Stimulated activated CD4-positive, alpha-beta T cell treated with anti-CD3 and anti-CD28 coated beads, Interleukin-1b, Interleukin-23, amount 100 ng/mL, for 48 hours (primary cell): Measurements from ENCODE around the gene SFT2D3.

Experiments used
- DNase-seq: peaks from one replicate; pipeline ENCODE4 v3.0.0-alpha.2; 2020

SFT2D3 gene

DNA sequence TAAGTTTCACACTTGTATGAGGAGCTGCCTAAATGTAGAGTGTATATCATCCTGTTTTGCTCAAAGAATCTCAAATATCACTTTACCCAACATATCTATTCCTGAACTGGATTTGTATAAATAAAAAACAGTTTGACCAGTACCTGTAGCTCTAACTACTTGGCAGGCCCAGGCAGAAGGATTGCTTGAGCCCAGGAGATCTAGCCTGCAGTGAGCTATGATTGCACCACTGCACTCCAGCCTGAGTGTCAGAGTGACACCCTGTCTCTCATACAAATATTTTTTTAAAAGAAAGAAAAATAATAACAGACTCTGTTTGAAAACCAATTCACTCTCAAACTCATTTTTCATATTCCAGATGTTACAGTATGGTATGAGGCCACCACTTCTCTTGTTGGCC lies 18.2 kb upstream of the SFT2D3 start:
- no peak for DNase-seq

DNA sequence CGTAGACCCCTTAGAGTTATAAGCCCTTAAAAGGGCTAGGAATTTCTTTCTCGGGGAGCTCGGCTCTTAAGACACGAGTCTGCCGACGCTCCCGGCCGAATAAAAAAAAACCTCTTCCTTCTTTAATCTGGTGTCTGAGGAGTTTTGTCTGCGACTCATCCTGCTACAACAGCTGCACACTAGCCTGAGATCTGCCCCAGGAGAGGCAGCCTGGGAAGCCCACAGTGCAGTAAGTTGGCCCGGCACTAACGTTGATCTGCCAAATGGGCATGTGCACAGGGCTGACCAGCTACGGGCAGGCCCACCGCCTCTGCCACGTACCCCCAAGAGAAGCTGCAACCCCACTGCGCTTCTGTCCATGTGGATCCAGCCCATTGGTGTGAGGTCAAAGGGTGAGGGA lies 17.5 kb upstream of the SFT2D3 start:
- no peak for DNase-seq

DNA sequence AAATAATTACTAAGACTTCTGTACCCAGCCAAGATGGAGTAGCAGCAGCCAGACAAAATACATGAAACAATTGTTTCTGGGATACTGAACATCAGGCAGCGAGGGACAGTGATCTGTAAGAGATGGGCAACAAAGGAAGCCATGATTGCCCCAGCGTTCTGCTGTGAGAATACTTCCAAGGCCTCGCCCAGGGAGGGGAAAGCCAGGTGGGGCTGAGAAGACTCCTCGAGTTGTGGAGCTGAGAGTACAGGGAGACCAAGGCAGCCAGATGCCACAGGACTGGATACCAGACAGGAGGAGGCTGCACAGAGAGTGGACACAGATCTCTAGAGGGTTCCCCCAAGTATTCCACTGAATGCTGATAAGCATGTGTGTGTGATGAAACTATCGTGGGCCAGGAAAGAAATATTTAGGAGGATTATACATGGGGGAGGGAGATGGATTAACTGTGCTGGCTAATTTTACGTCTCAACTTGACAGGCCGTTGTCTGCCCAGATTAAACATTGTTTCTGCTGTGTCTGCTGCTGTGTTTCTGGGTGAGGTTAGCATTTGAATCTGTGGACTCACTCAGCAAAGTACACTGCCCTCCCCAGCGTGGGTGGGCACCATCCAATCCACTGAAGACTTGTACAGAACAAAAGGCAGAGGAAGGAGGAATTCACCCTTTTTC lies 15.8 kb upstream of the SFT2D3 start:
- no peak for DNase-seq

DNA sequence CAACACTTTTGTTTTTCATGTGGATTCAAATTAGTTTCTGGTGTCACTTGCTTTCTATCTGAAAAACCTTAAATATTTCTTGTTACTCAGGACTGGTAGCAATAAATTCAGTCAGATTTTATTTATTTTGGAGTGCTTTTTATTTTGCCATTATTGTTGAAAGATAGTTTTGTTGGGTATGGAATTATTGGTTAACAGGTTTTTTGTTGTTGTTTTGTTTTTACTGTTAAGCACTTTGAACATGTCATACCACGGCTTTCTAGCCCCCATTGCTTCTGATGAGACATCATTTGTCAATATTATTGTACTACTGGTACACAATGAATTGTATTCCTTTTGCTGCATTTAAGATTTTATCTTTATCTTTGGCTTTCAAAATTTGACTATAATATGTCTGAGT lies 12.9 kb upstream of the SFT2D3 start:
- no peak for DNase-seq

GRCh38 chr2:127690696-127691095 lies 10.6 kb upstream of the SFT2D3 start:
- no peak for DNase-seq

- DNase-seq, result no peak
Observed at GRCh38 chr2:127694986-127695385, 6.3 kb upstream of the SFT2D3 start.

DNA sequence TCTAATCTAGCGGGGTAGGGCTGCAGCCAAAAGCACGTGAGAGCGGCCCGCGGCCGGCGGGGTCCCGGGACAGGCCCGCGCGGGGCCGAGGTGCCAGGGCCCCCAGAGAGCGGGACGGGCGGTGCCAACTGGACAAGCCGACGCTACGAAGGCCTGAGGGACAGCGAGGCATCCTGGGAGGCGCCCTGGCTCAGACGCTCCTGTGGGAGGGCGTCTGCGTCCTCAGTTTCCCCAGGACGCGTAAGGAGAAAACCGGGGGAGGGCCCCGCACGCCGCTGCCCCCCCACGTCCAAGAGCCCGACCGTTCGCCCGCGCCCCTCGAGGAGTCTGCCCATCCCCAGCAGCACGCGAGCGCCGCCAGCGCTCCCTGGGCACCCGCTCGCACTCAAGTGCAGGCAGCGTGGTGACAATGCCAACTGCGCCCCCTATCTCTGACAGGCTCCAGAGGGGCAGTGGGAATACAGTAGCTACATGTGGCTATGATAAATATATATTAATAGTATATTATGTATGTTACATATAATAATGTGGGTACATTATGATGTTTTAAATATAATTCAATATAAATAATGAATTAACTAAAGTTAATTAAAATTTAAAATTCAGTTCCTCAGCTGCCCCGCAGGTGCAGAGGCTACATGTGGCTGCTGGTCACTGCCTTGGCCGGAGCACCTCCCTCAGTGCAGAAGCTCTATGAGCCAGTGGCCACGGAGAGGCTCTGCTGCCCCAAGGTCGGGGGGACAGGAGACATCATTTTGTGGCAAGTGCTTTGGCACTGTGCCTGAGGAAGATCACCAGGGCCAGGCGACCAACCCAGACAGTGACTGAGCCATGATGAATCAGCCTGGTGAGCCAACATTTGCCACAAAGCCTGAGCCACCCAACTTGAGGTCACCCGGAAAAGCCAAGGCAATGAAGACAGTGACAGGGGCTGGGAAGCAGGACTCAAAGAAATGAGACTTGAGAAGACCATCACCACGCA lies 5.5 kb upstream of the SFT2D3 start:
- peak; percentile 51 for DNase-seq

DNA sequence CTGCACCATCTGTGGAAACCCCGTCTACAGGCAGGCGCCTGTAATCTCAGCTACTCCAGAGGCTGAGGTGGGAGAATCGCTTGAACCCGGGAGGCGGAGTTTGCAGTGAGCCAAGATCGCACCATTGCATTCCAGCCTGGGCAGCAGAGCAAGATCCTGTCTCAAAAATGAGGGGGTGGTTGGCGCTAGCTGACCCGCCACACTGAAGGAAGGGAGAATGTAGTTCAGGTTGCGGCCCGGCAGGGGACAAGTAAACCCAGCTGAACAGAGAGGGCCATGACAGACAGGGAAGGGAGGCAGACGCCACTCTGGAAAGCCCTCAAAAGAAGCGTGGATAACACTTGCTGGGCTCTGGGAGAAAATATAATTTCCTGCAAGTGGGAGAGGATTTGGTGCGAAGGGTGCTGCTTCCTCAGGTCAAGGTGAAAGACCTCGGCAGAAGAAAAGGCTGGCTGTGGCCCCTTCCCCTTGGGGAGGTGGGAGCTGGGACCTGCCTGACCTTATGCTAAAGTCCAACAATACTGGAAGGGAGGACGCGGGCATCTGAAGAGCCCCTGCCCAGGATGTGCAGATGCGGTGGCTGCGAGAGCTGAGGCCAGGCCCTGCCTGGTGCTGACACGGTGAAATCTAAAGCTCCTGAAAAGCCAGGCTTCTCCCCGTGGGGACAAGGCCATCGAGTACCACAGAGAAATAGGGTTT lies 3.7 kb upstream of the SFT2D3 start:
- DNase-seq, result no peak

GRCh38 chr2:127698553-127699355 lies 2.5 kb upstream of the SFT2D3 start:
- DNase-seq, result no peak

DNA sequence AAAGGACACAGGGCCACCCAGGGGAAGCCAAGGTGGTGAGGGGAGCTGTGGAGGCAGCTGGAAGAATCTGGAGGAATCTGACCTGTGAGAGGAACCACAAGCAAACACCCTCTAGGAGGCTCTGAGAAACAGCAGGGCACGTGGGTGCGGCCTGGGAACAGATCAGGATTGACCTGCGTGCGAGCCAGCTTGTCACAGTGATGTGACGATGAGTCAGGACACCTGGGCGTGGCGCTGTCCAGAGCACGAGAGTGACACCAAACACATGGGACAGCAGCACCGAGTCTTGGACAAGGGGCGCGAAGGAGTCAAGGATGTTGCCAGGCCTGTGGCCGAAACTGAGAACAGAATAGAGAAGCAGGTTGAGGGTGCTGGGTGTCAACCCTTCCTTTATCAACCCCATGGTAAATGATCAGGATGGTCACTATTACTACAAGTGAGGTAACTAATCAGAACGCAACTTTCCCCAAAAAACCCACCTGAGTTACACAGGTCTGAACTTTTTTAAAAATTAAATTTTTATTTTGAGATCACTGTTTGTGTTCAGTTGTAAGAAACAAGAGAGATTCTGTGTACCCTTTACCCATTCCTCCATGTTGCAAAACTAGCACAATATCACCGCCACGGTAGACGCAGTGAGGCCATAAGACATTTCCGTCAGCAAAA lies 637 bp upstream of the SFT2D3 start:
- DNase-seq, result peak; percentile 23

DNA sequence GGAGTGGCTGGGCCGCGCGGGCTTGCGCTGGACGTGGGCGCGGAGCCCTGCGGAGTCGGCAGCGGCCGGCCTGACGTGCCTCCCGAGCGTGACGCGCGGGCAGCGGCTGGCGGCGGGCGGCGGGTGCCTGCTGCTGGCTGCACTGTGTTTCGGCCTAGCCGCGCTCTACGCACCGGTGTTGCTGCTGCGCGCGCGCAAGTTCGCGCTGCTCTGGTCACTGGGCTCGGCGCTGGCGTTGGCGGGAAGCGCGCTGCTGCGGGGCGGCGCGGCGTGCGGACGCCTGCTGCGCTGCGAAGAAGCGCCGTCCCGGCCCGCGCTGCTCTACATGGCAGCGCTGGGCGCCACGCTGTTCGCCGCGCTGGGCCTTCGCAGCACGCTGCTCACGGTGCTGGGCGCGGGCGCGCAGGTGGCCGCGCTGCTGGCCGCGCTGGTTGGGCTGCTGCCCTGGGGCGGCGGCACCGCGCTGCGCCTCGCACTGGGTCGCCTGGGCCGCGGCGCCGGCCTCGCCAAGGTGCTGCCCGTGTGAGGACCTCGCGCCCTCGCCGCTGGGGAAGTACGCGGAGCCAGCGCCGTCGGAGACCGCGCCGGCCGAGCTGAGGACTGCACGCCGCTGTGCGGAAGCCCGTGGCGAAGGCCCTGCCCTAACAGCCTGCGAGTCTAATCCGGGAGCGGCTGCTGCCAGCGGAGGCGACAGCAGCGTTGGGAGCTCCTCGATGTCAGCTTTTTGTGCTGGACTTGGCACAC lies 526 bp downstream of the SFT2D3 start:
- DNase-seq, result peak; percentile 81

DNA sequence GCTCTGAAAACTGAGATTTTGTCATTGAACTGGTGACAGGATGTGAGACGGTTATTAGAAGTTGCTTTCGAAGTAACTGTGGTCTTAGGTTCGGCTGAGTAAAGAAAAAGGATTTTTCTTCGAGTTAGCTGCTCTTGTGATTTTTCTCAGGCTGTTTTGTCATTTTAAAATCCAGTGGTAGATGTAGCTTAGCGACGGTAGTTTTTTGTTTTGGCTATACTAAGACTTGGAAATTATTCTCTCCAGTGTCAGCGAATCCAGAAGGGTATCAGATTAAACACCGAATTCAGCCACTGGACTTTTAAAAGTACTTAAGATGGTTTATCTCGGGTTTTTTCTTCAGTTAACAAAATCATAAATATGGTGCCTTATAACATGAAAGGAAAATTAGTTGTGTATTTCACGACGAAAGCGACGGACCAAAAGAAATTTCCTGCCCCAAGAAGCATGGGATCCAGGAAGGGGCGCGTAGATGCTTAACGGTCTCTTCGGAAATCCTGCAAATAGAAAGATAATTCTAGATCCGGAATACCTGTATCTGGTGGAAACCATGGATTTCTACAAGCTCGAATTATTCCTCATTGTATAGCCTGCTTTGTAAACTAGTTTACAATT lies 1.2 kb downstream of the SFT2D3 start:
- no peak for DNase-seq

- DNase-seq, result no peak
Observed at GRCh38 chr2:127703282-127703681, 2.0 kb downstream of the SFT2D3 start.

GRCh38 chr2:127704641-127705390 lies 3.5 kb downstream of the SFT2D3 start:
- DNase-seq, result no peak

DNA sequence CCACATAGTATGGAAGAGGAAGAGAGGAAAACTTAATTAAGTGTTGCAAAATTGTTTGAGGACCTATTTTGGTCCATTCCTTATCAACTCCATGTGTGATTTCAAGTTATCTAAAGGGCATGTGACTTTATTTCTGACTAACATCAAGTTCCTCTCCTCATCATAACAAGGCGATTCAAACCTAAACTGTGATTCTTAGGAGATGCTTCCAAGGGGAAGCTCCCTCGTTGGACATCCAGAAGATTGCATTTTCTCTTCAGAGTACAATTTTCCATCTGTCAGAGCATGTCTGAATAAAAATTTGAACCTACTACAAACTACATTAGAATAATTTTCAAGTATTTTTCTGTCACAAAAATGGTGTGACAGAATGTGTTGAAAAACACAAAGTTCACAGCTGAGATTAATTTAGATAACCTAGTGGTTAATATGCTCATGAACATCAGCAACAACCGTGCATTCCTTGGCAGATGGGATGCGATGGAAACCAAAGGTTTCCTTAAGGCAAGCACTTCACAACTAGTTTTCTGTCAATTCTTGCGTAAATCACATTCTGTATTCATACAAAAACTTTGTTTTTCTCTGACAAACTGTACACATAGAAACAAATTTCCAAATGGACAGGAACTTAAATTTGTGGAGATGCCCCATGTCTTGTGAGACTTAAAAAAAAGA lies 4.2 kb downstream of the SFT2D3 start:
- no peak for DNase-seq

DNA sequence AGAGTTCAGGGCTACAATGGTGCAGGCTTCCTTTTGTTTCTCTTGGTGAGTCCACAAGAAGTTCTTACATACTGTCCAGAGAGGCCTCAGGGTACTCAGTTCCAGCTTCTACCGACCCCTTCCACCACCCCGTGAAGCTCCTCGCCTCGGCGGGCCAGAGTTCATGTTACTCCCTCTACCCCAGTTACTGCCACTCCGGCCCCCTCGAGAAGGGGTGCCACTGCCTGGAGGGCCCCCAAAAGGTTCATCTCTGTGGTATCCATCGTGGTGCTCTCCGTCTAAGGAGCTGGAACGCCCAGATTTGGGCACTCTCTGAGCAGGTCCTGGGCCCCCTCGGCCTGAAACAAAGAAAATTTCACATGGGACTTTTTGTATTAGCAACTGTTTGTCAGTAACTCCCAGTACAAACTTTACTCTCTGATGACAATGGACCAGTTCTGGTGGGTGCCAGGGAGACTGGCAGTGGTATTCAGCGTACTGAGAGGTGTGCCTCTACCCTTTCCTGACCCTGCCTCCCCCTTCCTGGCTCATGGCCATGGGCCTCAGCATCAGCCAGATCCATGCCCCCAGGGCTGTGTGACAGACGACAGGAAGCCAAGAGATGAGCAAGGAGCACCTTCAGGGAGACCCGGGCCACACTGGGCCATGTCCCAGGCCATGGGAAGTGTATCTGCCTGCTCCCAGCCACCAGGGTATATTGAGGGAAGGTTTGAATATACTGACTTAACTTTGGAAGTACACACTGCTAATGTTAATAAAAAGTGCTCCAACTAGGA lies 5.1 kb downstream of the SFT2D3 start:
- DNase-seq, result no peak

DNA sequence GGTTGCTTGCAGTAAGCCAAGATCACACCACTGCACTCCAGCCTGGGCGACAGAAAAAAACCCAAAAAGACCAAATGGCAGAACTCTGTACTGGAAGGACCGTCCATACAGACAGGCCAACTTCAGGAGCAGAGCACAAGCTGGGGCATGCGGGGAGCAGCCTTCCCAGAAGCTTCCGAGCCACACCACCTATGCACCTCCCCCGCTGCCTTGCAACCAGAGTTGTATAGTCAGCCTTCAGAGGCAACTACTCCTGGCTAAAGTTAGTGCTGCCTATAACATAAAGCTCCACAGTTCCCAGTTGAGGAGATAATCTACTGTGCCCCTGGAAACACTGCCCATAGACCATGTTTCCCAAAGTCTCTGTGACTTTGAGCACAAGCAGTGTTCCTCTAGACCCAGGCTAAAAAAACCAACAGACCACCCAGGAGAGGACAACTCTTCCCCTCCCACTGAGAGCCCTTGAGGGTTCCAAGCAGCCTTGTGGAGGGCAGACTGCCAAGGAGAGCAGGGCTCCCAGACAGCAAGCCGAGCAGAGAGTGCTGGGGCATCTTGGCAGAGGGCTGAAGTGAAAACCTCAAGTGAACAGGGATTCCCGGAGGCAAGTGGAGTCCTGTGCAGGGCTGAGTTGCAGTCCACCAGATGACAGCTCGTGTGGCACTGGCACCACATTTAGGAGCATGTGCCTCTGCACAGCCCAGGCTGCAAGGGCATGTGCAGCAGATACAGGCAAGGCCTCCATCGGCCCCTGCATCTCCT lies 6.8 kb downstream of the SFT2D3 start:
- DNase-seq, result no peak

GRCh38 chr2:127709336-127709735 lies 8.0 kb downstream of the SFT2D3 start:
- no peak for DNase-seq
